ENCODE data around the gene SYNCRIP.
A peak's percentile ranks its signal among the peaks of the same experiment; 100 is the strongest.

- TF ChIP-seq POLR2A (IDR thresholded peaks at IDR 0.05; ENCODE audit: low read depth, low read length) (peak; percentile 93), RAD21 (IDR thresholded peaks at IDR 0.05; ENCODE audit: low read length) (no peak), CTCF (conservative IDR thresholded peaks at IDR 0.05; ENCODE audit: low read depth, low read length) (no peak), USF2 (IDR thresholded peaks at IDR 0.05; ENCODE audit: low read depth, low read length) (0 out of 2 replicates have a peak, but pooled peaks have one; percentile 23), MAFK (IDR thresholded peaks at IDR 0.05; ENCODE audit: low read depth, low read length) (no peak)
Observed at GRCh38 chr6:85642774-85643536, at the start of gene SYNCRIP.

Measured in IMR-90 (cell line).